ENCODE results near the gene CPSF3. TPM values are rescaled to one million over a fixed set of nuclear protein-coding genes. Genes with fewer than 3 reads are reported as not detected.

CPSF3 gene
- total RNA-seq, 1 experiment from 2014 or later = 95.5 TPM

DNA sequence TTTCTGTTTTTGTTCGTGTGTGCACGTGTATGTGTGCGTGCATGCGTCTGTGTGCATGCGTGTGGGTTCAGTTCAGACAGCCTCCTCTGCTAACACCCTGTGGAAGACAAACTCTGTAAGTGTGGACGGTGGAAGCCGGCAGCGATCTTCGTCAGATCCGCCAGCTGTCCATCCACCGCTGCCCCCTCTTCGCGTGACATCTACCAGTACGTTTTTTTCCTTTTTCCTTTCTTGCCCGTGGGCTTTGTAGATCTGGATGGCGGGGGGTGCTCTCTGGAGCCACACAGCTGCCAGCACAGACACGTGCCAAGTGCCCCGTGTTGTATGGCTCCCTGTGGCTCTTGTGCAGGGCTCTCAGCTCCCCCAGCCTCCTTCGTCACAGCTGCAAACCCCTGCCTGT, 32.5 kb upstream of the CPSF3 start:
- Histone ChIP-seq H3K9ac (ENCODE audit: extremely low read depth, insufficient read length, low read length) (no peak overlapping the region), H2BK12ac (ENCODE audit: insufficient read length, low read depth, low read length) (no peak overlapping the region), H3T11ph (ENCODE audit: low read length) (no peak overlapping the region), H3K27me3 (ENCODE audit: insufficient read depth, low read length) (no peaks in the 10 kb centered on the region), H2BK5ac (ENCODE audit: insufficient read length, low read length) (no peak overlapping the region), H3K4me1 (ENCODE audit: insufficient read depth, low read length) (peaks cover 3% of the 10 kb centered on the region; the same call in 1 of the 2 replicates), H3K23me2 (ENCODE audit: insufficient read length, low read depth, low read length, poor library complexity, severe bottlenecking) (no peaks in the 10 kb centered on the region), H3K79me2 (ENCODE audit: insufficient read depth, low read length) (no peaks in the 10 kb centered on the region), H3K14ac (ENCODE audit: insufficient read depth, low read length) (no peak overlapping the region; the same call in 1 of the 2 replicates), H2BK15ac (ENCODE audit: low read depth, low read length) (no peak overlapping the region), H2BK20ac (ENCODE audit: low read depth, low read length, poor library complexity, severe bottlenecking) (no peak overlapping the region), H4K5ac (ENCODE audit: insufficient read length, low read depth, low read length) (no peak overlapping the region), H2BK120ac (ENCODE audit: low read depth, low read length, poor library complexity, severe bottlenecking) (no peak overlapping the region), H2AK5ac (ENCODE audit: insufficient read length, low read length) (no peak overlapping the region), H3K23ac (ENCODE audit: insufficient read length, low read depth, low read length) (no peak overlapping the region), H3K4me2 (ENCODE audit: insufficient read depth, insufficient read length, low read length) (no peak overlapping the region), H3K18ac (ENCODE audit: insufficient read length, low read depth, low read length) (no peak overlapping the region), H2AFZ (ENCODE audit: low read length) (no peak overlapping the region), H4K20me1 (ENCODE audit: control insufficient read depth, insufficient read depth, insufficient read length) (no peaks in the 10 kb centered on the region), H4K8ac (replicated peaks; ENCODE audit: insufficient read length, low read depth, low read length) (no peak overlapping the region), H3K9me3 (ENCODE audit: control insufficient read depth, low read depth, low read length) (no peaks in the 10 kb centered on the region), H3K79me1 (ENCODE audit: insufficient read depth, low read depth, low read length, poor library complexity, severe bottlenecking) (no peaks in the 10 kb centered on the region), H3K27ac (ENCODE audit: insufficient read length, low read depth, low read length) (no peak overlapping the region), H3K4ac (ENCODE audit: low read depth, low read length) (no peak overlapping the region), H4K91ac (ENCODE audit: insufficient read length, low read depth, low read length) (no peak overlapping the region), H3K56ac (ENCODE audit: insufficient read length, low read depth, low read length) (no peak overlapping the region)
- no peak overlapping the region for H3K4me3 Mint-ChIP-seq
- peak overlapping the region in 2 of 3 experiments; percentile 39 to 50; a peak in 2 of 7 replicates for H3K27ac Mint-ChIP-seq
- H3K36me3 Mint-ChIP-seq (ENCODE audit: insufficient read depth in 1 of 3, low read depth in 3 of 3) = peaks cover 2 to 35% (median 22%) of the 10 kb centered on the region in 3 experiments; a peak in 6 of 7 replicates
- no peaks in the 10 kb centered on the region for H3K27me3 Mint-ChIP-seq (ENCODE audit: low read depth)
- TF ChIP-seq, protein P1, sequence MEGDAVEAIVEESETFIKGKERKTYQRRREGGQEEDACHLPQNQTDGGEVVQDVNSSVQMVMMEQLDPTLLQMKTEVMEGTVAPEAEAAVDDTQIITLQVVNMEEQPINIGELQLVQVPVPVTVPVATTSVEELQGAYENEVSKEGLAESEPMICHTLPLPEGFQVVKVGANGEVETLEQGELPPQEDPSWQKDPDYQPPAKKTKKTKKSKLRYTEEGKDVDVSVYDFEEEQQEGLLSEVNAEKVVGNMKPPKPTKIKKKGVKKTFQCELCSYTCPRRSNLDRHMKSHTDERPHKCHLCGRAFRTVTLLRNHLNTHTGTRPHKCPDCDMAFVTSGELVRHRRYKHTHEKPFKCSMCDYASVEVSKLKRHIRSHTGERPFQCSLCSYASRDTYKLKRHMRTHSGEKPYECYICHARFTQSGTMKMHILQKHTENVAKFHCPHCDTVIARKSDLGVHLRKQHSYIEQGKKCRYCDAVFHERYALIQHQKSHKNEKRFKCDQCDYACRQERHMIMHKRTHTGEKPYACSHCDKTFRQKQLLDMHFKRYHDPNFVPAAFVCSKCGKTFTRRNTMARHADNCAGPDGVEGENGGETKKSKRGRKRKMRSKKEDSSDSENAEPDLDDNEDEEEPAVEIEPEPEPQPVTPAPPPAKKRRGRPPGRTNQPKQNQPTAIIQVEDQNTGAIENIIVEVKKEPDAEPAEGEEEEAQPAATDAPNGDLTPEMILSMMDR (conservative IDR thresholded peaks at IDR 0.05) = no peak
- H3K4me1 Mint-ChIP-seq = peaks cover 16 to 24% of the 10 kb centered on the region in 2 experiments
- no peak for DNase-seq
- whole genome bisulfite sequencing (ENCODE audit: extremely low coverage, insufficient read length, low lambda C conversion rate) = no CpG with 5 or more reads among the region's 19 CpGs
- H3K9me3 Mint-ChIP-seq = no peaks in the 10 kb centered on the region
